ENCODE measurements around the gene MAP3K7CL.

DNA sequence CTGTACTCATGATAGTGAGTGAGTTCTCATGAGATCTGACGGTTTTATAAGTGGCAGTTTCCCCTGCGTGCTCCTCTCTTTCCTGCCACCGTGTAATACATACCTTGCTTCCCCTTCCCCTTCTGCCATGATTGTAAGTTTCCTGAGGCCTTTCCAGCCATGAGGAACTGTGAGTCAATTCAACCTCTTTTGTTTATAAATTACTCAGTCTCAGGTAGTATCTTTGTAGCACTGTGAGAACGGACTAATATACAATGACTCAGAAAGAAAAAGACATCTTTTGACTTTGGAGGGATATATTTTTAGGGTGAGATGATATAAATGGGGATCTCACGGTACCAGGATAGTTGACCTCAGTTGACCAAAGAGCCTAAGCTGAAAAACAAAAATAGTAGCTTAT lies 93.6 kb downstream of the MAP3K7CL start:
- no peak for TF ChIP-seq SIN3A (IDR thresholded peaks at IDR 0.05; ENCODE audit: borderline replicate concordance, insufficient read depth, low read length)
- TF ChIP-seq, protein P1, sequence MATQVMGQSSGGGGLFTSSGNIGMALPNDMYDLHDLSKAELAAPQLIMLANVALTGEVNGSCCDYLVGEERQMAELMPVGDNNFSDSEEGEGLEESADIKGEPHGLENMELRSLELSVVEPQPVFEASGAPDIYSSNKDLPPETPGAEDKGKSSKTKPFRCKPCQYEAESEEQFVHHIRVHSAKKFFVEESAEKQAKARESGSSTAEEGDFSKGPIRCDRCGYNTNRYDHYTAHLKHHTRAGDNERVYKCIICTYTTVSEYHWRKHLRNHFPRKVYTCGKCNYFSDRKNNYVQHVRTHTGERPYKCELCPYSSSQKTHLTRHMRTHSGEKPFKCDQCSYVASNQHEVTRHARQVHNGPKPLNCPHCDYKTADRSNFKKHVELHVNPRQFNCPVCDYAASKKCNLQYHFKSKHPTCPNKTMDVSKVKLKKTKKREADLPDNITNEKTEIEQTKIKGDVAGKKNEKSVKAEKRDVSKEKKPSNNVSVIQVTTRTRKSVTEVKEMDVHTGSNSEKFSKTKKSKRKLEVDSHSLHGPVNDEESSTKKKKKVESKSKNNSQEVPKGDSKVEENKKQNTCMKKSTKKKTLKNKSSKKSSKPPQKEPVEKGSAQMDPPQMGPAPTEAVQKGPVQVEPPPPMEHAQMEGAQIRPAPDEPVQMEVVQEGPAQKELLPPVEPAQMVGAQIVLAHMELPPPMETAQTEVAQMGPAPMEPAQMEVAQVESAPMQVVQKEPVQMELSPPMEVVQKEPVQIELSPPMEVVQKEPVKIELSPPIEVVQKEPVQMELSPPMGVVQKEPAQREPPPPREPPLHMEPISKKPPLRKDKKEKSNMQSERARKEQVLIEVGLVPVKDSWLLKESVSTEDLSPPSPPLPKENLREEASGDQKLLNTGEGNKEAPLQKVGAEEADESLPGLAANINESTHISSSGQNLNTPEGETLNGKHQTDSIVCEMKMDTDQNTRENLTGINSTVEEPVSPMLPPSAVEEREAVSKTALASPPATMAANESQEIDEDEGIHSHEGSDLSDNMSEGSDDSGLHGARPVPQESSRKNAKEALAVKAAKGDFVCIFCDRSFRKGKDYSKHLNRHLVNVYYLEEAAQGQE (IDR thresholded peaks at IDR 0.05; ENCODE audit: insufficient read depth in 1 of 2, low read depth in 2 of 2, low read length in 2 of 2): no peak
